Ishikawa (cell line): ENCODE results near the gene GRK5.

ENCODE experiments used
- CEBPB ChIP-seq: IDR thresholded peaks from 2 replicates; pipeline ENCODE4 v1.6.1; 2012
- CREB1 ChIP-seq: IDR thresholded peaks from 2 replicates; pipeline ENCODE4 v1.6.1; 2012; ENCODE audit warnings: low read depth
- EGR1 ChIP-seq: IDR thresholded peaks from 2 replicates; pipeline ENCODE4 v1.6.1; 2012
- EP300 ChIP-seq: IDR thresholded peaks from 2 replicates; pipeline ENCODE4 v1.6.1; 2012; ENCODE audit warnings: borderline replicate concordance
- FOXM1 ChIP-seq: IDR thresholded peaks from 2 replicates; pipeline ENCODE4 v1.6.1; 2012; ENCODE audit warnings: low read depth, borderline replicate concordance
- NFIC ChIP-seq: IDR thresholded peaks from 2 replicates; pipeline ENCODE4 v1.6.1; 2012
- RAD21 ChIP-seq: IDR thresholded peaks from 2 replicates; pipeline ENCODE4 v1.6.1; 2012; ENCODE audit warnings: low read depth
- TAF1 ChIP-seq: IDR thresholded peaks from 2 replicates; pipeline ENCODE4 v1.6.1; 2012; ENCODE audit warnings: low read depth, mild to moderate bottlenecking
- TCF12 ChIP-seq: IDR thresholded peaks from 2 replicates; pipeline ENCODE4 v1.6.1; 2012; ENCODE audit warnings: low read depth
- TEAD4 ChIP-seq: IDR thresholded peaks from 2 replicates; pipeline ENCODE4 v1.6.1; 2012
- YY1 ChIP-seq: IDR thresholded peaks from 2 replicates; pipeline ENCODE4 v1.6.1; 2012; ENCODE audit warnings: low read depth
- ZBTB7A ChIP-seq: IDR thresholded peaks from 2 replicates; pipeline ENCODE4 v1.6.1; 2012; ENCODE audit warnings: low read depth
- TF ChIP-seq, protein P1 (sequence below): IDR thresholded peaks from 2 replicates; pipeline ENCODE4 v1.6.1; 2012
- TF ChIP-seq, protein P2 (sequence below): IDR thresholded peaks from 2 replicates; pipeline ENCODE4 v1.6.1; 2012
- TF ChIP-seq, protein P3 (sequence below): IDR thresholded peaks from 2 replicates; pipeline ENCODE4 v1.6.1; 2012; ENCODE audit warnings: low read depth, mild to moderate bottlenecking

GRK5 gene

DNA sequence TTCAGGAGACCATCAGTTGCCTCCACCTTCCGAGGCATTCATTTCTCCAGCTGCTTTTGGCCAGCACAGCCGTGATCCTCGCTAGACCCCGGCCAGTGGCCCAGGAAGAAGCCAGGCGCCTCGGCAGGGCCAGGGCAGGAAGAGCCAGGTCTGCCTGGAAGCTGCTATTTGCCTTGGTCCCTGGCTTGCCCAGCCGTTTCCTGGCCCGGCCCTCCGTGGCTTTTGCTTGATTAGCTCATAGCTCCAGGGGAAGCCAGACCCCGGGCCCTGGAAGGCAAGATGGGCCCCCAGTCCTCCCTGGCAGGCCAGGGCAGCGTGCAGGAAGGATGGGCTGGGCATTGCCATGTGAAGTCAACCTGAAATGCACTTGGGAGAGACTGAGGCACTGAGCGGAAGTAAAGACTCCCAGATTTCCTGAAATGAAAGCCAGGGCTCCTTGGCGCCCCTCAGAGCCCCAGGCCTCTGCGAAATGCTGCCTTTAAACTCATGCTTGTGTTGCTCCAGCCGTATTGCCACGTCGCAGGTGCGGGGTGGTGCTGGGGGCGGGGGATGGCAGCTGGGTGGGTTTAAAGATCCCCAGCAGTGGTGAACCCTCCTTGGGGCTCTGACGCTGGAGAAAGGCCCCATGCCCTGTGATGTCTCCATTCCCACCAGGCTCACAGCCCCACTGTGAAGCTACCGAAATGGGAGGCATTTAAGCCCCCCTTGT, 160.6 kb downstream of the GRK5 start:
- no peak for TF ChIP-seq CREB1
- TF ChIP-seq EGR1: no peak
- TF ChIP-seq FOXM1: no peak
- TF ChIP-seq TAF1: no peak

DNA sequence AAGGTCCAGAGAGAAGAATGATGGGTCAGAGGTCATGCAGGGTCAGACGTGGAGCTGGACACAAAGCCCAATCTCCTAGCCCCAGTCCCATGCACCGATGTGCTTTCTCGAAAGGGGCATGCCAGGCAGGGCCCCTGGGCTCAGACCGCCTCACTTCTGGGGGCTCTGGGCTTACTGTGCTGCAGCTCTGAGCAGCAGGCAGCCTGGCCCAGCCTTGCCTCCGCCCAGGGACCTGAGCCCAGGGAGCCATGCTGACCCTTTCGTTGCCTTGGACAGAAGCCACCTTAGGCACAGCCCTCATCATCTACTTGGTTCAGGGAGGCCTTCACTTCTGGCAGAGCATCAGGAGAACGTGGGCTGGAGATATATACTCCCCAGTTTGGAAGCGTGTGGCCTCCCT, 161.2 kb downstream of the GRK5 start:
- TF ChIP-seq EGR1: no peak
- TF ChIP-seq, protein P1, sequence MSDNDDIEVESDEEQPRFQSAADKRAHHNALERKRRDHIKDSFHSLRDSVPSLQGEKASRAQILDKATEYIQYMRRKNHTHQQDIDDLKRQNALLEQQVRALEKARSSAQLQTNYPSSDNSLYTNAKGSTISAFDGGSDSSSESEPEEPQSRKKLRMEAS: no peak
- no peak for TF ChIP-seq FOXM1
- TF ChIP-seq RAD21: no peak

DNA sequence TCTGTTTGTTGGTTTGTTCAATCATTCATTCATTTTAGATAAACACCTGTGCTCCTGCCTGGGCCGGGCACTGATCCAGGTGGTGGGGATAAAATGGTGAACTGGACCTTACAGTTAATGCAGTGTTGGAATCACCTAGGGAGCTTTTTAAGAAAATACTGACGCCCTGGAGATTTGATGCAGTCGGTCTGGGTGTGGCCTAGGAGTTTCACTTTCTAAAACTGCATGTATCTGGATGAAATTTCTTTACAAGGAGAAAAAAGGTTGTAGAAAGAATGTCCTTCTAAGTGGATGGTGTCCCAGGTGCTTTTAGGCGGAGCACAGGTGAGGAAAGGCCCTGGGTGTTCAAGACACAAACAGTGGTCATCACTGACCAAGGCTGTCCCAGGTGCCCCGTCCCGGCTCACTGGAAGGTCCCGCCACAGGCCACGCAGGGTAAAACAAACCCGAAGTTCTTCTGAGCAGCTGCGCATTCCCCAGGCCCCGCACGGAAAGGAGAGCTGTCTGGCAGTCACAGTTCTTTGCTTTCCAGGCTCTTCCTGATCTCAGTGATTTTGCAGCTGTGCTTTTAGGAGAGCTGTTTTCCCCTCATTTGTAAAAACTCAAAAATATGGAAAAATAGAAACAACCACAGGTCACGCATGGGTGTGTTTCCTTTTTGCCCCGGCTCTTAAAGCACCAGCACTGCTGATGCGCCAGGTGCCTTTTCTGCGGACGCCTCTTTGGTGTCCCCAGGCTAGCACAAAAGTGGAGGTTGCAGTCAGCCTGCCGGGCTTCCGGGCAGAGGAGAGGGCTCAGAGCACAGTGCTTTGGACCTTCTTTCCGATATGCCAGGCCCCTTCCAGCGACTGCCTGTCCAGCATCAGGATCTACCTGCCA, 161.9 kb downstream of the GRK5 start:
- TF ChIP-seq, protein P2, sequence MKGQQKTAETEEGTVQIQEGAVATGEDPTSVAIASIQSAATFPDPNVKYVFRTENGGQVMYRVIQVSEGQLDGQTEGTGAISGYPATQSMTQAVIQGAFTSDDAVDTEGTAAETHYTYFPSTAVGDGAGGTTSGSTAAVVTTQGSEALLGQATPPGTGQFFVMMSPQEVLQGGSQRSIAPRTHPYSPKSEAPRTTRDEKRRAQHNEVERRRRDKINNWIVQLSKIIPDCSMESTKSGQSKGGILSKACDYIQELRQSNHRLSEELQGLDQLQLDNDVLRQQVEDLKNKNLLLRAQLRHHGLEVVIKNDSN: no peak
- no peak for TF ChIP-seq TAF1

DNA sequence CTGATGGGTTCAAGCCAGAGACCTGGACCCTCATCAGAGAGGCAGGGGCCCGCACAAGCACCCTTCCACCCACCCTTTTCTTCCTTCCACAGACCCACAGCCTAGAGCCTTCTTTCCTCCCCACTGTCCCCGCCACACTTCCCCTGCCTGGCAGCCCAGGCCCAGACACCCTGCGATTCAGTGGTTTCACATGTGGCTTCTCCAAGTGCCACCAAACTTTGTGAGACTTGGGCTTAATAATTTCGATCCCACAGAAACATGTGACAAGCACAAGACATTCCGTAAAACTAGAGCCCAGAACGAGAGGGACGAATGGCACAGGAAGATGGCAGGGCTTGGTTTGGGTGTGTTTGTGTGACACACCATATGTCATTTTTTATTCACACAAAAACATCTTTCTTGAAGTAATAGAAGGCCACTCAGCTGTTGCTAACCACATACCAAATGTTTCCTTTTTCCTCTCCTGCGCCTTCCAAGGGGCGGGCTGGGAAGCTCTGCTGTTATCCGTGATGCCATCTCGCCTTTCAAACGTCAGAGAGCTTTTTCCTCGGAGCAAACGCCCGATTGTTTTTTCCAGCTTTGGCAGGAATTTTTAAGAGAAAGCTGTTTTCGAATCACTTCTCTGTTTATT, 162.9 kb downstream of the GRK5 start:
- no peak for TF ChIP-seq TAF1
- no peak for TF ChIP-seq TEAD4
- no peak for TF ChIP-seq EP300
- TF ChIP-seq RAD21: no peak
- TF ChIP-seq, protein P3, sequence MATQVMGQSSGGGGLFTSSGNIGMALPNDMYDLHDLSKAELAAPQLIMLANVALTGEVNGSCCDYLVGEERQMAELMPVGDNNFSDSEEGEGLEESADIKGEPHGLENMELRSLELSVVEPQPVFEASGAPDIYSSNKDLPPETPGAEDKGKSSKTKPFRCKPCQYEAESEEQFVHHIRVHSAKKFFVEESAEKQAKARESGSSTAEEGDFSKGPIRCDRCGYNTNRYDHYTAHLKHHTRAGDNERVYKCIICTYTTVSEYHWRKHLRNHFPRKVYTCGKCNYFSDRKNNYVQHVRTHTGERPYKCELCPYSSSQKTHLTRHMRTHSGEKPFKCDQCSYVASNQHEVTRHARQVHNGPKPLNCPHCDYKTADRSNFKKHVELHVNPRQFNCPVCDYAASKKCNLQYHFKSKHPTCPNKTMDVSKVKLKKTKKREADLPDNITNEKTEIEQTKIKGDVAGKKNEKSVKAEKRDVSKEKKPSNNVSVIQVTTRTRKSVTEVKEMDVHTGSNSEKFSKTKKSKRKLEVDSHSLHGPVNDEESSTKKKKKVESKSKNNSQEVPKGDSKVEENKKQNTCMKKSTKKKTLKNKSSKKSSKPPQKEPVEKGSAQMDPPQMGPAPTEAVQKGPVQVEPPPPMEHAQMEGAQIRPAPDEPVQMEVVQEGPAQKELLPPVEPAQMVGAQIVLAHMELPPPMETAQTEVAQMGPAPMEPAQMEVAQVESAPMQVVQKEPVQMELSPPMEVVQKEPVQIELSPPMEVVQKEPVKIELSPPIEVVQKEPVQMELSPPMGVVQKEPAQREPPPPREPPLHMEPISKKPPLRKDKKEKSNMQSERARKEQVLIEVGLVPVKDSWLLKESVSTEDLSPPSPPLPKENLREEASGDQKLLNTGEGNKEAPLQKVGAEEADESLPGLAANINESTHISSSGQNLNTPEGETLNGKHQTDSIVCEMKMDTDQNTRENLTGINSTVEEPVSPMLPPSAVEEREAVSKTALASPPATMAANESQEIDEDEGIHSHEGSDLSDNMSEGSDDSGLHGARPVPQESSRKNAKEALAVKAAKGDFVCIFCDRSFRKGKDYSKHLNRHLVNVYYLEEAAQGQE: no peak
- TF ChIP-seq CEBPB: no peak
- TF ChIP-seq NFIC: no peak
- TF ChIP-seq FOXM1: no peak
- no peak for TF ChIP-seq YY1
- no peak for TF ChIP-seq TCF12
- no peak for TF ChIP-seq CREB1

DNA sequence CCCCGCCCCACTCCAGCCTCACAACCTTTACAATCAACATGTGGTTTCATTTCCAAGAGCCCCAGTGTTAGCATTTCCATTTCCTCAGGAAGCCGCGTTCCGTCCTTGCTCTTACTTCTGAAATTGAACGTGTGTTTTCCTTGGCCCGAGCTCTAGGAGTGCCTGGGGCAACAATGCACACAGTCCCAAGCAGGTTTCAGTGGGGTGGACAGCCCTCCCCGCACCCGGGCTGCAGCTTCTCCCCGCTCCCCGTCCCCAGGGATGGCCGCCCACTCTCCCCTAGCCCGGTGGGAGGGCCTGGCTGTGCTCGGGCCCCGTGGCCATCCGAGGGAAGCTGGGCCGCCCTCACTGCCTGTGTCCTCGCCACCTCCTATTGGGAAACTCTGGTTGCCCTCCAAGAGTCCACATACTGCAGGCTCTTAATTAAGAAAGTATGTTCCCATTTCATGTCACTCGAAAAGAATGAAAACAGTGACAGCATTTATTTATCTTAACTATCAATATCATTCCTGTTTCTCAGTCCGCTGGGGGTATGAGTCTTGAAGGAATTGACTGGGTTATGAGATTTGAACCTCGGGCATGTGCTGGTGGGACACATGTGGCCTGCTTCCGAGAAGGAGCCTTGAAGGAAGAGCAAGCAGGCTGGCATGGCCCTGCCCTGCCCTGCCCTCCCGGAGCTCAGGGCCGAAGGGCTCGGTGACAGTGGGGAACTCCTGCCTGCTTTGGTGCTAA, 163.8 kb downstream of the GRK5 start:
- no peak for TF ChIP-seq YY1
- no peak for TF ChIP-seq RAD21
- no peak for TF ChIP-seq EP300

DNA sequence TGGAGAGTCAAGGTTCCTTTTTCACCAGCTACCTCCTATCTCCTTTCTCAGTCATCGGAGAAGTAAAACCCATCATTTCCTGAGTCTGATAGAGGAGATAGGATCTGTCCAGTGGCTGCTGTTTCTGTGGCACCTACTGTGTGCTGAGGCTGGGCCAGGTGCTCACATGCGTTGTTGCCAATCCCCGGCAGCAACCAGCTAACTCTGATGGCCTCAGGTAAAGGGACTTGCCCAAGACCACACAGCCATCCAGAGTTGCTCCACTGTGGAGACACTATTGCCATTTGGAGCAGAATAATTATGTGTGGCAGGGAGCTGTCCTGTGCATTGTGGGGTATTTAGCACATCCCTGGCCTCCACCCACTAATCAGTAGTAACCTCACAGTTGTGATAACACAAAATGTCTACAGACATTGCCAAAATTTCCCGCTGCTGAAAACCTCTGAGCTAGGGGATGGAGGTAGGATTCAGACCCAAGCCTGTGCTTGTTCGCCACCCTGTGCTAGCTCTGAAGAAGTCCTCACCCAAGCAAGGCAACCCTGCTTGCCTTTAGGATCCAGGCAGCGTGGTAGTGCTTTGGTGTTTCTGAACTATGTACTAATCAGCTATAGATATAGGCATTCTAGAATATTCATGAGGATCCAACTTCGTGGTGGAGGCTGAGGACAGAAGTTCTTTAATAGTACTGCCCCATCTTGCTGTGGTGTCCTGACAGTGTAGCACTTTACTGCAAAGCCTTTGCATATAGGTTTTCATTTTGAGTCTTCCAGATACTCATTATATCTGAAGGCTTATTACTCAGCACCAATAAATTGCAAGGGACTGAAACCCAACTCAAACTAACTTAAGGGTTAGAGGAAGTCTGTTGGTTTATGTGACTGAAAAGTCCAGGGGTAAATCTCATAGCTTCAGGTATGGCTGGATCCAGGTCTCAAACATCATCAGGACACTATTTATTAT, 164.6 kb downstream of the GRK5 start:
- TF ChIP-seq EP300: no peak
- TF ChIP-seq RAD21: peak; percentile 14

DNA sequence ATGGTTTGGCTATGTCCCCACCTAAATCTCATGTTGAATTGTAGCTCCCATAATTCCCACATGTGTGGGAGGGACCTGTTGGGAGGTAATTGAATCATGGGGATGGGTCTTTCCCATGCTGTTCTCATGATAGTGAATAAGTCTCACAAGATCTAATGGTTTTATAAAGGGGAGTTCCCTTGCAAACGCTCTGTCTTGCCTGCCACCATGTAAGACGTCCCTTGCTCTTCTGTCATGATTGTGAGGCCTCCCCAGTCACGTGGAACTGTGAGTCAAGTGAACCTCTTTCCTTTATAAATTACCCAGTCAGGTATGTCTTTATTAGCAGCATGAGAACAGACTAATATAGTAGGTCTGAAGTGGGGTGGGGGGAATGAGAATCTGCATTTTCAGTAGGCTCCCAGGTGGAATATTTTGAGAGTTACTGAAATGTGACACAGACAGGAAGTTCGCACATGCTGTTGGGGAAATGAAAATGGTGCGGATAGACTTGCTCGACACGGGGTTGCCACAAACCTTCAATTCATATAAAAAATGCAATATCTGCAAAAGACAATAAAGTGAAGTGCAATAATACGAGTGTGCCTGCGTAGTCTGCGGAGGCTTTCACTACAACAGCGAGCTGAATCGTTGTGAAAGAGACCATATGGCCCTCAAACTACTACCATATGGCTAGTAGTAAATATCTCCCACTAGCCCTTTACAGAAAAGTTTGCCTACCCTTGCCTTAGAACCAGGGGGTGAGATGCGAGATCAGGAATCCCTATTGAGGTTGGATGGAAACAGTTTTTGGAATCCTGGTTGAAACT, 166.1 kb downstream of the GRK5 start:
- TF ChIP-seq FOXM1: no peak
- no peak for TF ChIP-seq EGR1
- TF ChIP-seq ZBTB7A: no peak
- no peak for TF ChIP-seq NFIC
- TF ChIP-seq, protein P3: no peak
- TF ChIP-seq TCF12: no peak
- TF ChIP-seq, protein P2: no peak
- TF ChIP-seq CEBPB: no peak
- no peak for TF ChIP-seq TEAD4
- no peak for TF ChIP-seq YY1
- no peak for TF ChIP-seq CREB1
- TF ChIP-seq TAF1: no peak
- no peak for TF ChIP-seq RAD21
- TF ChIP-seq EP300: no peak
- TF ChIP-seq, protein P1: no peak
